ENCODE data around the gene NANS. TPM values are rescaled to one million over a fixed set of nuclear protein-coding genes. Genes with fewer than 3 reads are reported as not detected.
A peak's percentile ranks its signal among the peaks of the same experiment; 100 is the strongest.
"Not testable (repeated sequence)": the region's sequence is repeated elsewhere in the genome, so short reads cannot be mapped to it uniquely, and the experiment has no call there.

NANS gene
- total RNA-seq, 2 experiments from 2014 or later = 30.0 to 31.1 TPM

GRCh38 chr9:98099898-98100297 lies 43.4 kb downstream of the NANS start:
- POLR2A ChIA-PET = interaction anchor here (1.4 to 6.2 kb wide), 3 partner anchors 8 to 156 kb away, joined by 3 to 125 read pairs (median 26); partner anchors contain the start of genes TBC1D2 and TRIM14
- Mint-ChIP-seq H3K4me1 (peaks cover 51% of the 10 kb centered on the region), H3K36me3 (peaks cover 35% of the 10 kb centered on the region), H3K9me3 (no peaks in the 10 kb centered on the region), H3K4me3 (peak overlapping the region; percentile 57), H3K27me3 (no peaks in the 10 kb centered on the region), H3K27ac (peak overlapping the region; percentile 87)
- DNase-seq = peak; percentile 25
- ATAC-seq (ENCODE audit: low read depth) = no peak

DNA sequence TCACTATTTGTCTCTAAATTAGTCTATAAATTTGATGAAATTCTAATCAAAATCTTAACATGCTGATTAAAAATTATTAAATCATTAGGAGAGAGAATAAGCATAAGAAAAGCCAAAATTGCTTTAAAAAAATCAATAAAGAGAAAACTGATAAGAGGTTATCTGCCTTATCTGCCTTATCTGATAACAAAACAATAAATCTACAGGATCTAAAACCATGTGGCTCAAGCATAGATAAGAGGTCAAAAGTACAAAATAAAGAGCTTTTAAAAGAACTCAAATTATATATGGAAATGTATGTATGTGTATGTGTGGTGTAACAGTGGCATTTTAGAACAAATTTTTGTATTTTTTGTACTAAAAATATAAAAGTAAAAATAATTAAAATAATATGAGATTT lies 43.9 kb downstream of the NANS start:
- Mint-ChIP-seq H3K27me3 (no peaks in the 10 kb centered on the region), H3K4me3 (peak overlapping the region; percentile 26), H3K27ac (peak overlapping the region; percentile 98), H3K9me3 (no peaks in the 10 kb centered on the region), H3K36me3 (peaks cover 37% of the 10 kb centered on the region), H3K4me1 (peaks cover 54% of the 10 kb centered on the region)
- no peak for DNase-seq
- no peak for ATAC-seq (ENCODE audit: low read depth)
- POLR2A ChIA-PET = interaction anchor here (1.4 to 6.2 kb wide), 3 partner anchors 9 to 156 kb away, joined by 3 to 125 read pairs (median 26); partner anchors contain the start of genes TBC1D2 and TRIM14

DNA sequence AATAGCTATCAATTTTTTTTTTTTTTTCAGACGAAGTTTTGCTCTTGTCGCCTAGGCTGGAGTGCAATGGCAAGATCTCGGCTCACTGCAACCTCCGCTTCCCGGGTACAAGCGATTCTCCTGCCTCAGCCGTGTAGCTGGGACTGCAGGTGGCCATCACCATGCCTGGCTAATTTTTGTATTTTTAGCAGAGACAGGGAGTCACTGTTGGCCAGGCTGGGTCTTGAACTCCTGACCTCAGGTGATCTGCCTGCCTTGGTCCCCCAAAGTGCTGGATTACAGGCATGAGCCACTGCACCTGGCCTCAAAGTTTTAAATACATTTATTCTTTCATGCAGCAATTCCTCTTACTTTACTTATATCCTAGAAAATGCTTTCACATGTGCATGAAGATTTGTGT lies 44.9 kb downstream of the NANS start:
- Mint-ChIP-seq H3K4me3 (peak overlapping the region; percentile 89), H3K36me3 (peaks cover 45% of the 10 kb centered on the region), H3K27me3 (no peaks in the 10 kb centered on the region), H3K9me3 (no peaks in the 10 kb centered on the region), H3K27ac (peak overlapping the region; percentile 98), H3K4me1 (peaks cover 62% of the 10 kb centered on the region)
- ATAC-seq (ENCODE audit: low read depth) = no peak
- DNase-seq = no peak
- POLR2A ChIA-PET = interaction anchor here (0.6 to 6.2 kb wide), 14 partner anchors 10 to 180 kb away, joined by 3 to 125 read pairs (median 6); partner anchors contain the start of genes ANP32B, CORO2A, NANS and TBC1D2

DNA sequence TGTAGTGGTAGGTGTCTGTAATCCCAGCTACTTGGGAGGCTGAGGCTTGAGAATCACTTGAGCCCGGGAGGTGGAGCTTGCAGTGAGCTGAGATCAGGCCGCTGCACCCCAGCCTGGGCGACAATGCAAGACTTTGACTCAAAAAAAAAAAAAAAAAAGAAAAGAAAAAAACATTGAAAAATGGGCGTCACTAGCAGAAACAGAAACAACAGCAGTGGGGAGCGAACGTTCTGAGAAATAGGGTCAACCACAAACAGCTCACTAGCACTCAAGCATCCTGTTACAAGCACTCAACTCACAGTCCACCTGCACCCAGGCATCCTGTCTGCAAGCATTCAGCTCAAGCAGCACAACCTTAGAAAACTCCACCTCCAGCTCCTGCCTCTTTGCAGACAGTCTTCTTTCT lies 45.3 kb downstream of the NANS start:
- Mint-ChIP-seq H3K4me3 (peak overlapping the region; percentile 89), H3K36me3 (peaks cover 46% of the 10 kb centered on the region), H3K27ac (peak overlapping the region; percentile 98), H3K27me3 (no peaks in the 10 kb centered on the region), H3K4me1 (peaks cover 62% of the 10 kb centered on the region), H3K9me3 (no peaks in the 10 kb centered on the region)
- peak; percentile 68 for DNase-seq
- POLR2A ChIA-PET = interaction anchor here (0.6 to 6.2 kb wide), 17 partner anchors 10 to 181 kb away, joined by 3 to 125 read pairs (median 5); partner anchors contain the start of genes ANP32B, CORO2A, NANS and TBC1D2
- peak; percentile 99 for ATAC-seq (ENCODE audit: low read depth)

DNA sequence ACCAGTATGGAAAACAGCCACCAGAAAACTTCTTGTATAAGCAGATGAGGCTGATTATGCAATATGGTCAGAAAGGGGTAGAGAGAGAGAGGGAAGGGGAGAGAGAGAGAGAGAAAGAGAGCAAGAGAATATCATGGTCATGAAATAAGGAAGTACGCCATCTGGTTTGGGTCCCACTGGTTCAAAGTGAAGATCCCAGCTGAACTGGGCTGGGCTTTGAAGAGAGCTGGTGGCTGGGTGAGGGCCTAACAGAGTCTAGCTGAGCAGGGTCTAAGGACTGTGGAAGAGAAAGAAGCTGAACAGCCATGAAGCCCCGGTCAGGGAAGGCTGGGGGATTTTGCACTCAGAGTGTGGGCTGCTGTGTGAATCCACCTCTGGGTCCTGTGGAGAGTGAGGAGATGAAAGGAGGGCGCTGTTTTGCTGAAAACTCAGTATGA lies 47.9 kb downstream of the NANS start:
- no peak for DNase-seq
- no peaks in the 10 kb centered on the region for H3K9me3 Mint-ChIP-seq
- no peaks in the 10 kb centered on the region for H3K27me3 Mint-ChIP-seq
- peak overlapping the region; percentile 69 for H3K4me3 Mint-ChIP-seq
- ATAC-seq (ENCODE audit: low read depth) = no peak
- POLR2A ChIA-PET = interaction anchor here (1.3 to 6.2 kb wide), 2 partner anchors 14 to 48 kb away, joined by 4 to 125 read pairs; partner anchors contain the start of genes NANS and TRIM14
- peaks cover 78% of the 10 kb centered on the region for H3K4me1 Mint-ChIP-seq
- peak overlapping the region; percentile 98 for H3K27ac Mint-ChIP-seq
- peaks cover 54% of the 10 kb centered on the region for H3K36me3 Mint-ChIP-seq

DNA sequence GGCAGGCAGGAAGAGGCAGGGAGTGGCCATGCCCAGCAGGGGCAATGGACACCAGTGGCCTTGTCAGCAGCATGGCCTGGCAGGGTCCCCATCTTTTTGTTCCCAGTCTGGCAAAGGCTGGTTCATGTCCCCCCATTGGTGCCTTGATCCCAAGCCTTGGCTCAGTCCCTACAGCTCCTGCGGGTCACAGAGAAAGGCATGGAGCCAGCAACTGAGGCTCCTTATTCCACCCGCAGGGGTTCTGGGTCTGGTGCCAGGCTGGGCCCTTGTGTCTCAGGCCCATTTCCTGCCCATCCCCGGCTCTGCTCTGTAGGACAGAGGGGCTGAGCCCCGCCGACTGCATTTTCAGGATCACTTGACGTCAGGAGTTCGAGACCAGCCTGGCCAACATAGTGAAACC lies 48.5 kb downstream of the NANS start:
- peak overlapping the region; percentile 98 for H3K27ac Mint-ChIP-seq
- peaks cover 57% of the 10 kb centered on the region for H3K36me3 Mint-ChIP-seq
- H3K4me3 Mint-ChIP-seq = no peak overlapping the region
- peaks cover 80% of the 10 kb centered on the region for H3K4me1 Mint-ChIP-seq
- POLR2A ChIA-PET = interaction anchor here (1.3 to 6.2 kb wide), 2 partner anchors 14 to 49 kb away, joined by 4 to 125 read pairs; partner anchors contain the start of genes NANS and TRIM14
- DNase-seq (no peak), ATAC-seq (ENCODE audit: low read depth) (no peak)
- no peaks in the 10 kb centered on the region for H3K27me3 Mint-ChIP-seq
- H3K9me3 Mint-ChIP-seq = no peaks in the 10 kb centered on the region

DNA sequence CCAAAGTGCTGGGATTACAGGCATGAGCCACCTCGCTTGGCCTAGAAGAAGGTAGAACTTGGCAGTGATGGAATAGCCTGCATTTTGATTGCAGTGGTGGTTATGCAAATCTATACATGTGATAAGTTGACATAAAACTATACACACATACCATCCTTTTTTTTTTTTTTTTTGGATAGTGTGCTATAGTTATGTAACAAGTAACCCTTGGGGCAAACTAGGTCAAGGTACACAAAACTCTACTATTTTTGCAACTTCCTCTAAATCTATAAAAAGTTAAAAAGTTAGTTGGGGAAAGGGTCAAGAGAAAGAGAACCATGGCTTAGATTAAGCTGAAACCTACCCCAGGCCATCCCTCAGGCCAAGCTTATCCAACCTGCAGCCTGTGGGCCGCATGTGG lies 51.4 kb downstream of the NANS start:
- ATAC-seq (ENCODE audit: low read depth) (peak; percentile 8), DNase-seq (no peak)
- peak overlapping the region; percentile 98 for H3K27ac Mint-ChIP-seq
- POLR2A ChIA-PET = interaction anchor here (1.0 to 5.1 kb wide), 5 partner anchors 10 to 148 kb away, joined by 3 to 80 read pairs (median 10); partner anchors contain the start of genes CORO2A, NANS, TBC1D2 and TRIM14
- peaks cover 72% of the 10 kb centered on the region for H3K4me1 Mint-ChIP-seq
- no peaks in the 10 kb centered on the region for H3K27me3 Mint-ChIP-seq
- H3K36me3 Mint-ChIP-seq = peaks cover 69% of the 10 kb centered on the region
- H3K9me3 Mint-ChIP-seq = no peaks in the 10 kb centered on the region
- peak overlapping the region; percentile 70 for H3K4me3 Mint-ChIP-seq

- peaks cover 72% of the 10 kb centered on the region for H3K4me1 Mint-ChIP-seq
- H3K4me3 Mint-ChIP-seq = peak overlapping the region; percentile 70
- H3K27ac Mint-ChIP-seq = peak overlapping the region; percentile 98
- H3K27me3 Mint-ChIP-seq = no peaks in the 10 kb centered on the region
- H3K9me3 Mint-ChIP-seq = no peaks in the 10 kb centered on the region
- H3K36me3 Mint-ChIP-seq = peaks cover 69% of the 10 kb centered on the region
- POLR2A ChIA-PET = interaction anchor here (0.7 to 5.1 kb wide), 9 partner anchors 10 to 148 kb away, joined by 3 to 80 read pairs (median 4); partner anchors contain the start of genes CORO2A, NANS, TBC1D2 and TRIM14
- ATAC-seq (ENCODE audit: low read depth) = peak; percentile 91
- DNase-seq = peak; percentile 58
These were observed 52.0 kb downstream of the NANS start for GRCh38 chr9:98108531-98109031.

DNA sequence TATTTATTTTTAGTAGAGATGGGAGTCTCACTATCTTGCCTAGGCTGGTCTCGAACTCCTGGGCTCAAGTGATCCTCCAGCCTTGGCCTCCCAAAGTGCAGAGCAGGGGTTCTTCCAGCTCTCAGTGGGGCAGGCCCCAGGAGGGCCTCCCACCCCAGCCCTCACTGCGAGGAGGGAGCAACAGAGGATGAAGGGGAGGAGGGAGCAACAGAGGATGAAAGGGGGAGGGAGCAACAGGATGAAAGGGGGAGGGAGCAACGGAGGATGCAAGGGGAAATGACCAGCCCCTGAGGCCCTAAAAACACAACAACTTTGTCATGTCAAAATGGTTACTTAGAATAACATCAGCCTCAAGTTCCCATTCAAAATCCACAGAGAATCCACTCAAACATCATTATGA lies 52.5 kb downstream of the NANS start:
- Mint-ChIP-seq H3K4me1 (peaks cover 68% of the 10 kb centered on the region), H3K27ac (peak overlapping the region; percentile 98), H3K36me3 (peaks cover 65% of the 10 kb centered on the region), H3K27me3 (no peaks in the 10 kb centered on the region), H3K4me3 (peak overlapping the region; percentile 70), H3K9me3 (no peaks in the 10 kb centered on the region)
- DNase-seq (peak; percentile 52), ATAC-seq (ENCODE audit: low read depth) (peak; percentile 40)
- POLR2A ChIA-PET = interaction anchor here (0.7 to 5.1 kb wide), 11 partner anchors 9 to 147 kb away, joined by 3 to 80 read pairs (median 4); partner anchors contain the start of genes CORO2A, NANS, TBC1D2 and TRIM14

GRCh38 chr9:98117097-98117496 lies 60.6 kb downstream of the NANS start:
- Mint-ChIP-seq H3K36me3 (peaks cover 19% of the 10 kb centered on the region), H3K27ac (peak overlapping the region; percentile 94), H3K4me1 (peaks cover 46% of the 10 kb centered on the region), H3K4me3 (peak overlapping the region; percentile 91)
- H3K9me3 Mint-ChIP-seq; H3K27me3 Mint-ChIP-seq; ATAC-seq (ENCODE audit: low read depth); DNase-seq: not testable (repeated sequence)
- POLR2A ChIA-PET = interaction anchor here (2.9 to 7.5 kb wide), 2 partner anchors 9 to 15 kb away, joined by 80 to 125 read pairs; no protein-coding TSS in a partner anchor

GRCh38 chr9:98117984-98118639 lies 61.6 kb downstream of the NANS start:
- peak; percentile 79 for ATAC-seq (ENCODE audit: low read depth)
- Mint-ChIP-seq H3K4me1 (peaks cover 44% of the 10 kb centered on the region), H3K36me3 (peaks cover 17% of the 10 kb centered on the region), H3K27ac (peak overlapping the region; percentile 94), H3K4me3 (peak overlapping the region; percentile 91), H3K9me3 (no peaks in the 10 kb centered on the region), H3K27me3 (no peaks in the 10 kb centered on the region)
- POLR2A ChIA-PET = interaction anchor here (0.9 to 7.5 kb wide), 10 partner anchors 10 to 196 kb away, joined by 3 to 125 read pairs (median 5); partner anchors contain the start of genes ANP32B, TBC1D2 and TRMO
- DNase-seq = peak; percentile 57

GRCh38 chr9:98118640-98119601 lies 62.4 kb downstream of the NANS start, which contains the start of gene TRIM14:
Gene TRIM14 (minus strand): TSS chr9:98119222. CDS start chr9:98119188, 34 bp downstream.
- DNase-seq (peak; percentile 81), ATAC-seq (ENCODE audit: low read depth) (peak; percentile 72)
- POLR2A ChIA-PET = interaction anchor here (0.6 to 7.5 kb wide), 17 partner anchors 9 to 196 kb away, joined by 3 to 125 read pairs (median 5); partner anchors contain the start of genes ANP32B, CORO2A, NANS and TBC1D2
- Mint-ChIP-seq H3K4me1 (peaks cover 41% of the 10 kb centered on the region), H3K27ac (peak within 1 kb of the TSS; percentile 94), H3K9me3 (no peaks in the 10 kb centered on the region), H3K4me3 (peak within 1 kb of the TSS; percentile 91), H3K36me3 (peaks cover 17% of the 10 kb centered on the region), H3K27me3 (no peaks in the 10 kb centered on the region)
